Cardiac muscle cell (in vitro differentiated cells and primary cell): Measurements from ENCODE around the gene APC2. TPM values are rescaled to one million over a fixed set of nuclear protein-coding genes. Genes with fewer than 3 reads are reported as not detected.

Source experiments
- DNase-seq, 2 donors: peaks; one replicate each; pipeline versions ENCODE4 v3.0.0 to v3.0.0-alpha.2; 2010 to 2017; ENCODE audit warnings: low read depth in 1 of 2, low spot score in 1 of 2
- H3K27ac ChIP-seq: fragments of 200-600 bp; sonication (generic); 2 replicates; pipeline ENCODE4 v1.5.1; 2016
- H3K27me3 ChIP-seq: fragments of 200-600 bp; sonication (generic); 2 replicates; pipeline ENCODE4 v1.6.0; 2016; ENCODE audit warnings: control low read depth
- H3K36me3 ChIP-seq: fragments of 200-600 bp; sonication (generic); 2 replicates; pipeline ENCODE4 v1.5.1; 2016; ENCODE audit warnings: control low read depth
- H3K4me1 ChIP-seq: fragments of 200-600 bp; sonication (generic); 2 replicates; pipeline ENCODE4 v1.8.1; 2017; ENCODE audit warnings: low read depth, mild to moderate bottlenecking, mixed run types
- H3K4me3 ChIP-seq: fragments of 200-600 bp; sonication (generic); 2 replicates; pipeline ENCODE4 v1.5.1; 2016; ENCODE audit warnings: mild to moderate bottlenecking
- H3K9me3 ChIP-seq: fragments of 200-600 bp; sonication (generic); 2 replicates; pipeline ENCODE4 v1.5.1; 2017; ENCODE audit warnings: low read depth, mild to moderate bottlenecking, control low read depth
- CTCF ChIP-seq: IDR thresholded peaks from 2 replicates; pipeline ENCODE4 v1.5.1; 2012; ENCODE audit warnings: low read depth, mild to moderate bottlenecking, low read length
- polyA plus RNA-seq: library from polyadenylated mRNA; unstranded; fragments of >200 nt; fragmentation: Nextera tagmentation; extraction: Ambion mirVana; gene quantifications from 2 replicates; pipeline ENCODE4 v1.2.1, GENCODE V29; 2016
- total RNA-seq: library from RNA; depleted of rRNA; stranded (reverse); fragments of >200 nt; gene quantifications from 2 replicates; pipeline ENCODE4 v1.2.3, GENCODE V29; 2016

APC2 gene
- total and polyA plus RNA-seq, 2 experiments from 2014 or later = 0.42 to 0.94 TPM

GRCh38 chr19:1491114-1491848, 41.4 kb downstream of the APC2 start, which contains the start of gene REEP6:
REEP6 (plus strand) TSS chr19:1491181; CDS start chr19:1491270, 89 bp downstream.
- peak within 1 kb of the TSS; percentile 39 for H3K4me3 ChIP-seq
- TF ChIP-seq CTCF = no peak
- peaks cover 8% of the 10 kb centered on the region for H3K4me1 ChIP-seq
- peak within 1 kb of the TSS; percentile 58 for H3K27ac ChIP-seq
- no peaks in the 10 kb centered on the region for H3K27me3 ChIP-seq
- DNase-seq = no peak
- H3K36me3 ChIP-seq = no peaks in the 10 kb centered on the region
- no peaks in the 10 kb centered on the region for H3K9me3 ChIP-seq

- TF ChIP-seq CTCF = no peak
- H3K36me3 ChIP-seq = no peaks in the 10 kb centered on the region
- H3K4me1 ChIP-seq = peaks cover 8% of the 10 kb centered on the region
- peak overlapping the region; percentile 34 for H3K4me3 ChIP-seq
- H3K9me3 ChIP-seq = no peaks in the 10 kb centered on the region
- no peak overlapping the region for H3K27ac ChIP-seq
- H3K27me3 ChIP-seq = no peaks in the 10 kb centered on the region
- DNase-seq = no peak
Observed at GRCh38 chr19:1491849-1492170, 41.9 kb downstream of the APC2 start.

GRCh38 chr19:1492474-1493006, 42.6 kb downstream of the APC2 start:
- H3K27ac ChIP-seq = peak overlapping the region; percentile 53
- DNase-seq = no peak
- peaks cover 8% of the 10 kb centered on the region for H3K4me1 ChIP-seq
- H3K9me3 ChIP-seq = no peaks in the 10 kb centered on the region
- no peaks in the 10 kb centered on the region for H3K36me3 ChIP-seq
- H3K4me3 ChIP-seq = no peak overlapping the region
- no peaks in the 10 kb centered on the region for H3K27me3 ChIP-seq
- TF ChIP-seq CTCF = no peak

- H3K4me1 ChIP-seq = peaks cover 8% of the 10 kb centered on the region
- no peaks in the 10 kb centered on the region for H3K27me3 ChIP-seq
- TF ChIP-seq CTCF = no peak
Observed at GRCh38 chr19:1494115-1494815, 44.3 kb downstream of the APC2 start.

GRCh38 chr19:1495051-1495798, 45.3 kb downstream of the APC2 start:
- Histone ChIP-seq H3K9me3 (no peaks in the 10 kb centered on the region), H3K27me3 (no peaks in the 10 kb centered on the region), H3K4me3 (no peak overlapping the region), H3K4me1 (peaks cover 8% of the 10 kb centered on the region), H3K27ac (no peak overlapping the region), H3K36me3 (no peaks in the 10 kb centered on the region)
- DNase-seq = no peak
- no peak for TF ChIP-seq CTCF

More at GRCh38 chr19:1494115-1494815, 44.3 kb downstream of the APC2 start:
- no peaks in the 10 kb centered on the region for H3K36me3 ChIP-seq
- no peak overlapping the region for H3K27ac ChIP-seq
- no peak for DNase-seq
- H3K4me3 ChIP-seq = no peak overlapping the region
- H3K9me3 ChIP-seq = no peaks in the 10 kb centered on the region
